ENCODE results near the gene CACHD1. TPM values are rescaled to one million over a fixed set of nuclear protein-coding genes. Genes with fewer than 3 reads are reported as not detected.

CACHD1 gene
- total RNA-seq, 1 donor from 2014 or later, result 14.3 TPM

DNA sequence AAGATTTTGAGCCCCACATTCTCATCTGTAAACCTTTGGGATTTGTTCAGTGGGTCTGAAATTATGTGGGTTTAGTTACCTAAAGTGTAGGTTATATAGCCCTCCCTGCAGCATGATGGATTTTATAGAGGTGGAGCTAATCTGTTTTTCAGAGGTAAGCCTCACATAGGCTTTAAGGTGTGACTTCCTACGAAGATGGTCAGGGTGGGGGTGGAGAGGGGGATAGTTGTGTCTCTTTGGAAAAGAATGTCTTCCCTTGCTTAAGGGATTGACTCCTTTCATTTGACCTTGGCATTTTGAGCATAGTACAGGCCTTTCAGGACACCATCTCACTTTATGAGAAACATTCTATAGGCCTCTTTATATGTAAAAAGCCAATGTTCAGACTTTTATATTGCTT is 3.4 kb downstream of the CACHD1 start:
- DNase-seq, result no peak

DNA sequence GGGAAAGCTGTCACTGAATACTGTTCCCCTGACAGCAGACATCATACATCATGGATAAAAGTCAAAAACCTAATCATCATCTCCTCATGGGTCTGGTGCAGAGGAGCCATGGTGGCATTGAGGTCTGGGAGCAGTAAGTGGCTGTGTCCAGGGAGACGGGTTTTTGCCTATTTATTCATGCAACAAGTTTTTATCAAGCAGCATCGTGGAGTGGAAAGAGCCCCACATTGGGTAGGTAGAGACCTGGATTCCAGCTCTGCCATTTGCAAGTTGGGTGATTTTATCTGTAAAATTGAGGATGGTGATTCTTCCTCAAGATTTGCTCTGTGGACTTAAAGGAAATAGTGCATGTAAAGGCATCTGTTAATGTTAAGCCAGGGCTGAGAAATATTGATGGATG is 4.2 kb downstream of the CACHD1 start:
- no peak for DNase-seq

GRCh38 chr1:64474665-64475439 is 4.9 kb downstream of the CACHD1 start:
- no peak for DNase-seq

- DNase-seq, result no peak
These were observed 6.5 kb downstream of the CACHD1 start for GRCh38 chr1:64476251-64476952.

DNA sequence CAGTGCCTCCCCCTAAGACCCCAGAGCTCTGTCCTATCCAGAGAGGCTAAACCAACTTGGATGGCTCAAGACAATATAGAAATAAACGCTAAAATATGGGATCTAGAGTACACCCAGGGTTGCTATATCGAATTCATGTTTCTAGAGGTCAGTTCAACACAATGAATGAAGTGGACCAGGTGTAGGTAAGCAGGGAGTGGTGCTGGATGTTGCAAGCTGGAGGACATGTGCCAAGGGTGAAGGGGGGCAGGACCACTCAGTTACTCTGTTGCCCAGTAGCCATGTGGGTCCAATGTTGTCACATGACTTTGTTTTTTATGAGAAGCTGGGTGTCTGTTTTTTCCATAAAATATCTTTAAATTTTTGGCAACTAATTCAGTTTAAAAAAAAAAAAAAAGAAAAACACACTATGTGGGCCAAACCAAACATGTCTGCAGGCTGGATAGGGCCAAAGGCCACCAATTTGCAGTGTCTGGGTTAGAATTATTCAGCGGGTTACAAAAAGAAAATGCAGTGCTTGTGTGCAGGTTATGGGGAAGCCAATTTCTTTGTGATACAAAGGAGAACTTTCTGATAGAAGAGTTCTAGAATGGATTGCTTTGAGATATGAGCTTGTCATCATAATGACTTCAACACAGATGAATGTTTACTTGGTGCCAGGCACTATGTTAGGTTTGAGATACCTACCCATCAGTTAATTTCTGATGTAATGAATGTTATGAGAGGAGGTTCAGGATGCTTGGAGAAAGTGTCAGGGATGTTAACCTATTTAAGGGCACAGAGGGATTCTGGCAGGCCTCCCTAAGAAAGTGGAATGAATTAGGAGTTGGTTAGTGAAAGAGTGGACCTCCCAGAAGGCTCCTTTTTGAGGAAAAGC is 8.9 kb downstream of the CACHD1 start:
- DNase-seq, result no peak

- no peak for DNase-seq
These were observed 9.9 kb downstream of the CACHD1 start for GRCh38 chr1:64479874-64480273.

DNA sequence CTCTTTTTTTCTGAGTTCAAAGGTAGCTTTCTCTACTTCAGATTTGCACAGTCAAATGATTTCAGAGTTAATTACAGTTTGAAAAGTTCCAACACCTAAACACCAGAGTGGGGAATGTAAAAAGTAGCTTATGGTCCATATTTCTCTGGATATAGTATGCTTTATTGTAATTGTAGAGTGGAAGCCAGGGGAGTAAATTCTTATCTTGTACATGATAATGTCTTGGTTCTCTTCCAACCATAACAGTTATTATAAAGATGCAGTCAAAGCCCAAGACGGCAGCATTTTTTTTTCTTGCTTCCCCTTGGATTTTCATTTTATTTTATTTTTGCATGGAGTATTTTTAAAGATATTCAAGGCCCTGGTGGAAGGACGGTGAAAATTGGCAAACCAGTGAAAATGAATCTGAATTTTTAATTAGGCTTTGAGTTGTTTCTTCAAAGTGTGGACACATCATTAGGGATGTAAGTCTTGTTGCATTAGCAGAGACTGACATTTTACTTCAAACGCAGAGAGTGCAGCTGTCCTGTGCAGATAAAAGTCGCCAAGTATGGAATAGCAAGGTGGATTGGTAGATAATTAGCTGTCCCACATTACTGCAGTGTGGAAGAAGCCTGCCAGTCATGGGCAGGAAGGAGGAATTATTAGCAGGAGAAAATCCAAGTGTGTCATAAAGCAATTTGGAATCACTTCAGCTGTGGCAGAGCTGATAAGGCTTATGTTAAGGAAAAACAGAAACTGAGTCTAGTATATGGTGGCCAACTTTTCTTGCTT is 11.3 kb downstream of the CACHD1 start:
- no peak for DNase-seq

DNA sequence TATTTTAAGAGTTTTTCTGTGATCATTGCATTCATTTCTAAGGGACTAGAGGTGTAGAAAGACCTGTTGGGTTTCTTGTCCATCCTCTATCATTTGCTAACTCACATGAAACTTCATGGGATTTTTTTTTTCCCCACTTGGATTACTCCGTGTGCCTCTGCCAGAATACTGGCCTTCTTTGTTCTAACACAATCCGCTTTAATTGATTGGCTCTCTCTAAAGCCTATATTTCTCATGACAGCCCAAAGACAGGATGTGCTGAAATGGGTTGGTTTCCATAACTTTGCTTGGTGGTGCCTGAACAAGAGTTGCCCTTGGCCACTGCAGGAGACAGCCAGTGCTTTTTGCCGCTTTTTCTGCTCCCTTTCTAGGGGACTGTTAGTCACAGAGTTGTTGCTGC is 12.2 kb downstream of the CACHD1 start:
- DNase-seq, result no peak

- no peak for DNase-seq
These were observed 12.8 kb downstream of the CACHD1 start for GRCh38 chr1:64482720-64483119.

- DNase-seq, result no peak
These were observed 13.9 kb downstream of the CACHD1 start for GRCh38 chr1:64483731-64484414.

DNA sequence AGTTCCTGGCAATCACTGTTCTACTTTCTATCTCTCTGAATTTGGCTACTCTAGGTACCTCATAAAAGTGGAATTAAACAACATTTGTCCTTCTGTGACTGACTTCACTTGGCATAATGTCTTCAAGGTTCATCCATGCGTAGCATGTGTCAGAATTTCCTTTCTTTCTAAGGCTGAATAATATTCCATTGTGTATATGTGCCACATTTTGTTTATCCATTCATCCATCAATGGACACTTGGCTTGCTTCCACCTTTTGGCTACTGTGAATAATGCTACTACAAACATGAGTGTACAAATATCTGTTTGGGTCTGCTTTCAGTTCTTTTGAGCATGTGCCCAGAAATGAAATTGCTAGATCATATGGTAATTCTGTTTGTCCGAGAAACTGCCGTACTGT is 14.7 kb downstream of the CACHD1 start:
- DNase-seq, result no peak

GRCh38 chr1:64486193-64486592 is 16.3 kb downstream of the CACHD1 start:
- no peak for DNase-seq

DNA sequence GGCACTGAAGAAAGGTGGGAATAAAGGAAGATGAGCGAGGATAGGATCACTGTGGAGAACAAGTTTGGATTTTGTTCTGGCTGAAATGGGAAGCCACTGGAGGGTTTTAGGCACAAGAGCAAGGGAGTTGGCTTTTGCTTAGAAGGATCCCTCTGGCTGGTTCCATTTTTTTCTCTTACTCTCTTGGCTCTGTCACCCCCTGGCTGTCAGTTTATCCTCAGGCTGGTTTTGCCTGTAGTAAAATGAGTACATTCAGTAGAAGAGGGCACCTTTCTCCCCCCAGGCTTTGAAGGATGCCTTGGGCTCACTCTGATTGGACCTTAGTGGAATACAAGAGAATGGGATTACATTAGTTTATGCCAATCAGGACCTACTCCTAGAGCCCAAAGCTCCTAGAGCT is 17.1 kb downstream of the CACHD1 start:
- DNase-seq, result no peak

GRCh38 chr1:64488862-64489261 is 18.9 kb downstream of the CACHD1 start:
- DNase-seq, result no peak

- no peak for DNase-seq
These were observed 19.8 kb downstream of the CACHD1 start for GRCh38 chr1:64489707-64490106.

- no peak for DNase-seq
These were observed 20.4 kb downstream of the CACHD1 start for GRCh38 chr1:64490213-64490818.

DNA sequence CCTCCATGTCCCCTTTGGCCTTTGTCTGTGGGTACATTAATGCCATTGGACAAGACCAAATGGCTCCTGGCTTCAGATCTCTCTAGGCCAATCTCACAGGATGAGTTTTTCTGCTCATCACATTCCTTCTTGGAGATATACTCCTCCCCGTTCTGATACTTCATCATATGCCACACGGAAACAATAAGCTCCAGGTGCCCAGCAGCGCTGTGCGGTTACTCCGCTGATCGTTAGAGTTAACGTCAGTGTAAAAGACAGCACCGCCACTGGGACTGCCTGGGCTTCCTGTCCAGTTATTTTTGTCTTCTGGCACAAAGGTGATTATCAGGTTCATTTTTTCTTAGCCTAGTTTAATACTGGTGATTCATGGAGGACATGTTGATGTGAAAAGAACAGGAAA is 22.5 kb downstream of the CACHD1 start:
- DNase-seq, result no peak

DNA sequence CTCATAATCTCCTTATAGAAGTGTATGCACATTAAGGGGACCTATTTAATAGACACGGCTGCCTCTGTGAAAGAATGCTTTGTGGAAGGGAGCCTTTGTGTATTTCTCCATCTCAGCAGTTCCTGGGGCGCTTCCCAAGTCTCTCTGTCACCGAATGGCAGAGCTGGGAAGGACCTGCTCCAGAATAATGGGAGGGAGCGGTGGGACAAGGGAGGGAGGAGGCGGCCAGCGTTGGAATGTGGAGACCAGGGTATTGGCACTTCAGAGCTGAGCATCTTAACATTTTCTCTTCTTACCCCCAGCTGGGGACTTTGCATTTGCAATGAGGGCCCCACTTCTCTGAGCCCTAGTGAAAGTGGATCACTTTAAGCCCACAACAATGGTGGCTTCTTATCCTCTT is 23.9 kb downstream of the CACHD1 start:
- DNase-seq, result no peak

DNA sequence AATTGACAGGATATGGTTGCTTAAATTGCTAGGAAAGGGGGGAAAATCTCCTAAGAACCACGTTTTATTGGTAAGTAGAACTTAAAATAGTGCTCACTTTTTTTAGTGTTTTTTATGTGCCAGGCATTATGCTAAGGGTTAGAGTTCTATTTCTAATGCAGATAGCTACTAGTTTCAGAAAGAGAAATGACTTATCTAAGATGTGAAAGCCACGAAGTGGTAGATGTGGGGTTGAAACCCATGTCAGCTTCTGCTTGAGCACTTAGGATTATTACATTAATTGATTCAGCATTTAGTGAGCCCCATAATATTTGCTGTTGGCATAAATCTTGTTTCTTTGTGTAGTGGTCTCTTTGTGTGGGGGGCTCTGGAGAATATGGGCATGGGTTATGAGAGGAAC is 24.7 kb downstream of the CACHD1 start:
- DNase-seq, result no peak

DNA sequence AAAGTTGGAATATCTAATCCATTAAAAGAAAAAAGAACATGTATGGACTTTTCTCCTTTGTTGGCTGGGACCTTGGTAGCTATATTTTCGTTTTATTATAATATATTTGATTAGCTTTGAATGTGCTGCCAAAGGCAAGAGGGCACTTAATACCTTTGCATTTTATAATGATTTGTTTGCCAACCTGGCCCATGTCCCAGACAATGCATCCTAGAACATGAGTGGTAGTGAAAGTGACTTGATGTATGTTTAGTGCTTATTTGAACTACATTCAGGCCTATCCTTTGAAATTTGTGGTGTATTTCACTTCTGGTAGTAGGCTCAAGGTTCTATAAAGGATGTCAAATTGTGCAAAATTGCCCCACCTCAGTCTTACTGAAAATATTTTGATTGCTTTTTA is 25.9 kb downstream of the CACHD1 start:
- DNase-seq, result no peak

GRCh38 chr1:64496606-64497005 is 26.7 kb downstream of the CACHD1 start:
- DNase-seq, result no peak
